ENCODE measurements around the gene TBCEL.

Gene TBCEL

DNA sequence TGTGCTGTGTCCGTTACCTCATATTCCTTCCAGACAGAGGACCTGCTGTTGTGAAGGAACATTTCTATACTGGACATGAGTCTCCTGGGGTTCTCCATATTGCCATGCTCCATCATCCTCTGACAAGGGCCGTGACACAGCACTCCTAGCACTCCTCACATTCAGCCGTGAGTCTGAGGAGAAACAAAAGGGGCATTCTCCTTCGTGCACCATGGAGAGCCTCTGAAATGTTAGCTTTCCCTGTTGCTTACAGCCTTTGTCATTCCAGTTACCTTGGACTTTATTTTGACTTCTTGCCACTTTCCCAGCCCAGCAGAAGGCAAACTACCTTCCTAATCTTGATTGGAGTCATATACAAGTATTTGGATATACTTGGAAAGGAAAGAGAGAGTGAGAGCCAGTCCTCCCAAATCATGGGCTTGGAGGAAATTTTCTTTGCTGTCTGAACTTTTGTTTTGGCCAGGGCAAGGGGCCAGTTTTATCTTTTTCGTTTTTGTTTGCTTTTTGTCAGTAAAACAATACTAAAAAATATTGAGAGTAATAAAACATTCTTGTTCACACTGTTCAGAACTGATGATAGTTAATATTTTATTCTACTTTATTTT lies 48.0 kb downstream of the TBCEL start:
- no peak overlapping the region for H3K4me3 ChIP-seq (ENCODE audit: low read depth, low read length)
- TF ChIP-seq, protein P1, sequence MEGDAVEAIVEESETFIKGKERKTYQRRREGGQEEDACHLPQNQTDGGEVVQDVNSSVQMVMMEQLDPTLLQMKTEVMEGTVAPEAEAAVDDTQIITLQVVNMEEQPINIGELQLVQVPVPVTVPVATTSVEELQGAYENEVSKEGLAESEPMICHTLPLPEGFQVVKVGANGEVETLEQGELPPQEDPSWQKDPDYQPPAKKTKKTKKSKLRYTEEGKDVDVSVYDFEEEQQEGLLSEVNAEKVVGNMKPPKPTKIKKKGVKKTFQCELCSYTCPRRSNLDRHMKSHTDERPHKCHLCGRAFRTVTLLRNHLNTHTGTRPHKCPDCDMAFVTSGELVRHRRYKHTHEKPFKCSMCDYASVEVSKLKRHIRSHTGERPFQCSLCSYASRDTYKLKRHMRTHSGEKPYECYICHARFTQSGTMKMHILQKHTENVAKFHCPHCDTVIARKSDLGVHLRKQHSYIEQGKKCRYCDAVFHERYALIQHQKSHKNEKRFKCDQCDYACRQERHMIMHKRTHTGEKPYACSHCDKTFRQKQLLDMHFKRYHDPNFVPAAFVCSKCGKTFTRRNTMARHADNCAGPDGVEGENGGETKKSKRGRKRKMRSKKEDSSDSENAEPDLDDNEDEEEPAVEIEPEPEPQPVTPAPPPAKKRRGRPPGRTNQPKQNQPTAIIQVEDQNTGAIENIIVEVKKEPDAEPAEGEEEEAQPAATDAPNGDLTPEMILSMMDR (IDR thresholded peaks at IDR 0.05; ENCODE audit: low read depth, low read length) = no peak

DNA sequence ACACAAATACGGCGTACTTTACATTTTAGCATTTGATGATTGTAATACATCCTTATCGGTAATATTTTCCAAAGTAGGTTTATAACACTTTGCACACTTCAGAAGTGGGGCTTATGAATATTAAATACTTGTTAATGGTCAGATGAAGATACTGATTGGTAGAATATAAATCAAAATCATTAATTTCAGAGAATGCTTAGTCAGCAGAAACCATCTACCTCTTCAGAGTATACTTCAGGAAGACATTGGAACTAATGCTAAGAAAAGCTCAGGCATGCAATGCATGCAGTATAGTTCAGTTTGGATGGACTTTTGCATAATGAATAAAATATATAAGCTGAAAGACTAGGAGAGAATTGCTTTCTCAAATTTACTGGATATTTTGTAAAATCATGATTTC lies 57.4 kb downstream of the TBCEL start:
- H3K4me3 ChIP-seq (ENCODE audit: low read depth, low read length) = no peak overlapping the region
- TF ChIP-seq, protein P1 (IDR thresholded peaks at IDR 0.05; ENCODE audit: low read depth, low read length) = no peak

DNA sequence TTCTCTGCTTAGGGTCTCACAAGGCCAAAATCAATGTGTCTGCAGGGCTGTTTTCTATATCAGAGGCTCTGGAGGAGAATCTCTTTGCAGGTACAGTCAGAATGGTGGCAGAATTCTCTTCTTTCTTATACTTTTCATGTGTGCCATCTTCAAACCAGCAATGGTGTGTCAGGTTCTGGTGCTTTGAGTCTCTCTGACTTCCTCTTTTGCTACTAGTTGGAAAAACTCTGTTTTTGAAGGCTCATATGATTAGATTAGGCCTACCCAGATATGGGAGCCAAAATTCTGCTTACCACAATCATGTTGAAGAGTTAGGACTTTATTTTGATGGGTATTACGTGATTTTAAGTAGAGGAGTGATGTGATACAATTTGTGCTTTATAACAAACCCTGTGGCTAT lies 58.3 kb downstream of the TBCEL start:
- no peak overlapping the region for H3K4me3 ChIP-seq (ENCODE audit: low read depth, low read length)
- TF ChIP-seq, protein P1 (IDR thresholded peaks at IDR 0.05; ENCODE audit: low read depth, low read length) = no peak

DNA sequence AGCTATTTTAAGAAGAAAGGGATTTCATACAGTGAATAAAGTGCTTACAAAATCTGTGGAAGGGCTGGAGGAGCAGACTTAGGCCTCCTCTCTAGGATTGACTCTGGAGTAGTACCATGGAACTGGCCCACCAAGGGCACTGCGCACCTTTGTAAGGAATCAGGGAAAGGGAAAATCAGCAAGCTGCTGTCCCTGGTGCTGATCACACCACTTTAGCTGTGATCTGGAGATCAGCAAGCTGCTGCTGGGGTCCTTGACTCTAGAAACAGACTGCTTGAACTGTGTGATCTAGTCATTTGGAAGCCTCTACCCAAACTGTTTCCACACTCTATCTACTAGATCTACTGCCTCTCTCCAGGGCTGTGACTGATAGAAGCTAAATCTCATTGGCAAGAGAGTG lies 58.8 kb downstream of the TBCEL start:
- H3K4me3 ChIP-seq (ENCODE audit: low read depth, low read length) = no peak overlapping the region
- TF ChIP-seq, protein P1 (IDR thresholded peaks at IDR 0.05; ENCODE audit: low read depth, low read length) = no peak

DNA sequence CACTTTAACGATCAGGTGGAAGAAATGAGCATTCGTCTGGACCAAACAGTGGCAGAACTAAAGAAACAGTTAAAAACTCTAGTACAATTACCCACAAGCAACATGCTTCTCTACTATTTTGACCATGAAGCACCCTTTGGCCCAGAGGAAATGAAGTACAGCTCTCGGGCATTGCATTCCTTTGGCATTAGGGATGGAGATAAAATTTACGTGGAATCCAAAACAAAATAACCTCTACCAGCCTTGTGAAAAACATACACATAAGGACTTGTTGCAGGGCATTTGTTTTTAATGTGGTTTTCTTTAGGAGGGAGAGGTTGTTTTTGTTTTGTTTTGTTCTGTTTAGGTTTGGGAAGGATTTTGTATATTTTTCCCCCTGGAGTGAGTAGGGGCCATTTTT lies 63.0 kb downstream of the TBCEL start:
- no peak overlapping the region for H3K4me3 ChIP-seq (ENCODE audit: low read depth, low read length)
- TF ChIP-seq, protein P1 (IDR thresholded peaks at IDR 0.05; ENCODE audit: low read depth, low read length) = no peak

DNA sequence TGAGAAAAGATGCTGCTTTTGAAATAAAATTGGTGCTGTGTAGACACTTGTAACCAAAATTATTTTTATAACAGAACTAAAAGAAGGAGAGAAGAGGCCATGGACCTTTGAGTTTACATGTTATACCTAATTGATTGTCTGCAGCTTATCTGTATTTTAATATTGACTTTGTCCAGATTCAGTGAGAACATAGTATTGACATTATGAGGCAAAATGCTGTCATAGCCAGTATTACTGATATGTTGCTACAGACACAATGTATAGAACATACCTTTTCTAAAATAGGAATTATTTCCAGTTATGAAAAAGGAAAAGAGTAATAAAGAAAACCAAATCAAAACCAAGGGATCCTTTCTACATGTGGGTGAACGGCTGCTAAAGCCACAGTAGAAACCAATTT lies 65.7 kb downstream of the TBCEL start:
- H3K4me3 ChIP-seq (ENCODE audit: low read depth, low read length) = no peak overlapping the region
- TF ChIP-seq, protein P1 (IDR thresholded peaks at IDR 0.05; ENCODE audit: low read depth, low read length) = no peak

DNA sequence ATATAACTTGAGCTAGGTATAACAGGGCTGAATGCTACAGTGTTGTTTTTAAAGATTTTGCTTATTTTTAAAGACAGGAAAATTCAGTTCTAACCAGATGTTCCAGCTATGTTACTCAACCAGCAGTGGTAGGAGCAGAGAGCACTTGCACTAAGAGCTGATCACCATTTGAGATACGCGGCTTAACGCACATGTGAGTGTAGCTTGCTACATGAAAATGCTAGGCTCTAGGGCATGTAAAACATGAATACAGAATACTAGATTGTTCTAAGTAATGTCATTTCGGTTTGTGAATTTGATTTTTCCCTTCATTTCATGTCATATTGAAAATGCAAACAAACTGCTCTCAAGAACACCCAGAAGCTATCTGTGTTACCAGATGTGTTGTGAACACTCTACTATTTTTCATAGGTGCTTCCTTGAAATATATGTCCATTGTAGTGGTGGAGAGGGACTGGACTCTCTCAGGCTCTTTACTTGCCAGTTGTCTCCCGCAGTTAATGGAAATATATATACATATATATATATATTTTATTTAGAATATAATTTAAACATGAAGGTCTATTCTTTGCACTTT lies 66.3 kb downstream of the TBCEL start:
- no peak overlapping the region for H3K4me3 ChIP-seq (ENCODE audit: low read depth, low read length)
- TF ChIP-seq, protein P1 (IDR thresholded peaks at IDR 0.05; ENCODE audit: low read depth, low read length) = no peak
